ENCODE results near the gene TLE1.

- TF ChIP-seq CTCF (IDR thresholded peaks at IDR 0.05): no peak
- no peak for TF ChIP-seq EZH2 (IDR thresholded peaks at IDR 0.05; ENCODE audit: borderline replicate concordance, insufficient read depth, low read depth, low read length, poor library complexity, severe bottlenecking)
Measured at GRCh38 chr9:81683238-81683637, 6.1 kb downstream of the TLE1 start.
